H9 (cell line): ENCODE results near the gene OST4. TPM values are rescaled to one million over a fixed set of nuclear protein-coding genes. Genes with fewer than 3 reads are reported as not detected.
"Not testable (repeated sequence)": the region's sequence is repeated elsewhere in the genome, so short reads cannot be mapped to it uniquely, and the experiment has no call there.

Experiments
- DNase-seq: peaks from one replicate; pipeline ENCODE4 v3.0.0-alpha.2; 2017
- H2AFZ ChIP-seq: one replicate; pipeline ENCODE4 v1.6.1; 2013; ENCODE audit warnings: mild to moderate bottlenecking, low read length, control low read depth, moderate library complexity
- H2AK5ac ChIP-seq: 2 replicates; pipeline ENCODE4 v1.6.1; 2013; ENCODE audit warnings: low read length, control low read depth, mixed read lengths; ENCODE audit not compliant: insufficient read length
- H2BK120ac ChIP-seq: one replicate; pipeline ENCODE4 v1.6.1; 2013; ENCODE audit warnings: low read depth, mild to moderate bottlenecking, low read length, control low read depth, inconsistent platforms; ENCODE audit not compliant: poor library complexity, severe bottlenecking
- H2BK12ac ChIP-seq: 2 replicates; pipeline ENCODE4 v1.6.1; 2013; ENCODE audit warnings: low read length, control low read depth, mixed read lengths, low read depth; ENCODE audit not compliant: insufficient read length
- H2BK15ac ChIP-seq: 2 replicates; pipeline ENCODE4 v1.6.1; 2013; ENCODE audit warnings: low read depth, low read length, control low read depth
- H2BK20ac ChIP-seq: one replicate; pipeline ENCODE4 v1.6.1; 2013; ENCODE audit warnings: low read depth, mild to moderate bottlenecking, low read length, control low read depth, inconsistent platforms; ENCODE audit not compliant: poor library complexity, severe bottlenecking
- H2BK5ac ChIP-seq: 2 replicates; pipeline ENCODE4 v1.6.1; 2013; ENCODE audit warnings: low read length, control low read depth, mixed read lengths; ENCODE audit not compliant: insufficient read length
- H3K14ac ChIP-seq: 2 replicates; pipeline ENCODE4 v1.6.1; 2013; ENCODE audit warnings: low read length, control low read depth; ENCODE audit not compliant: insufficient read depth
- H3K18ac ChIP-seq: 2 replicates; pipeline ENCODE4 v1.6.1; 2013; ENCODE audit warnings: low read depth, mild to moderate bottlenecking, mixed read lengths, low read length, control low read depth; ENCODE audit not compliant: insufficient read length
- H3K23ac ChIP-seq: 2 replicates; pipeline ENCODE4 v1.6.1; 2013; ENCODE audit warnings: low read length, control low read depth, mixed read lengths, low read depth; ENCODE audit not compliant: insufficient read length
- H3K23me2 ChIP-seq: 2 replicates; pipeline ENCODE4 v1.6.1; 2013; ENCODE audit warnings: low read depth, mild to moderate bottlenecking, mixed read lengths, low read length, control low read depth; ENCODE audit not compliant: insufficient read length, poor library complexity, severe bottlenecking
- H3K27ac ChIP-seq: 2 replicates; pipeline ENCODE4 v1.5.1; 2013; ENCODE audit warnings: low read length, control low read depth, mixed read lengths, low read depth; ENCODE audit not compliant: insufficient read length
- H3K27me3 ChIP-seq: 2 replicates; pipeline ENCODE4 v1.6.1; 2013; ENCODE audit warnings: low read length, control low read depth, inconsistent platforms; ENCODE audit not compliant: insufficient read depth
- H3K4ac ChIP-seq: 2 replicates; pipeline ENCODE4 v1.6.1; 2013; ENCODE audit warnings: low read depth, mild to moderate bottlenecking, control low read depth, inconsistent platforms, low read length, moderate library complexity
- H3K4me1 ChIP-seq: 2 replicates; pipeline ENCODE4 v1.6.1; 2013; ENCODE audit warnings: low read length, control low read depth, inconsistent platforms; ENCODE audit not compliant: insufficient read depth
- H3K4me2 ChIP-seq: 2 replicates; pipeline ENCODE4 v1.6.1; 2013; ENCODE audit warnings: low read length, control low read depth, mixed read lengths; ENCODE audit not compliant: insufficient read length, insufficient read depth
- H3K56ac ChIP-seq: 2 replicates; pipeline ENCODE4 v1.6.1; 2013; ENCODE audit warnings: low read depth, mild to moderate bottlenecking, mixed read lengths, low read length, control low read depth; ENCODE audit not compliant: insufficient read length
- H3K79me1 ChIP-seq: 2 replicates; pipeline ENCODE4 v1.6.1; 2013; ENCODE audit warnings: low read depth, mild to moderate bottlenecking, moderate library complexity, low read length, control low read depth, inconsistent platforms; ENCODE audit not compliant: insufficient read depth, poor library complexity, severe bottlenecking
- H3K79me2 ChIP-seq: 2 replicates; pipeline ENCODE4 v1.6.1; 2013; ENCODE audit warnings: low read length, control low read depth, inconsistent platforms; ENCODE audit not compliant: insufficient read depth
- H3K9ac ChIP-seq: 2 replicates; pipeline ENCODE4 v1.6.1; 2013; ENCODE audit warnings: low read length, control low read depth, mixed read lengths; ENCODE audit not compliant: insufficient read length; ENCODE audit errors: extremely low read depth
- H3K9me3 ChIP-seq: one replicate; pipeline ENCODE4 v1.6.1; 2013; ENCODE audit warnings: low read depth, low read length, inconsistent platforms; ENCODE audit not compliant: control insufficient read depth
- H3T11ph ChIP-seq: one replicate; pipeline ENCODE4 v1.6.1; 2013; ENCODE audit warnings: mild to moderate bottlenecking, low read length, control low read depth, inconsistent platforms
- H4K20me1 ChIP-seq: one replicate; pipeline ENCODE4 v1.6.1; 2013; ENCODE audit not compliant: control insufficient read depth, insufficient read length, insufficient read depth
- H4K5ac ChIP-seq: 2 replicates; pipeline ENCODE4 v1.6.1; 2013; ENCODE audit warnings: low read depth, mild to moderate bottlenecking, mixed read lengths, low read length, control low read depth; ENCODE audit not compliant: insufficient read length
- H4K8ac ChIP-seq: replicated peaks from 2 replicates; pipeline ENCODE4 v1.6.1; 2013; ENCODE audit warnings: low read length, control low read depth, mixed read lengths, low read depth; ENCODE audit not compliant: insufficient read length
- H4K91ac ChIP-seq: 2 replicates; pipeline ENCODE4 v1.6.1; 2013; ENCODE audit warnings: low read depth, mild to moderate bottlenecking, moderate library complexity, mixed read lengths, low read length, control low read depth; ENCODE audit not compliant: insufficient read length
- H3K27ac Mint-ChIP-seq, 3 experiments: 2 replicates in 2 of 3; 3 replicates in 1 of 3; pipeline ENCODE4 v1.8.0; 2020 to 2021; ENCODE audit warnings: mixed read lengths in 3 of 3, mild to moderate bottlenecking in 1 of 3, moderate library complexity in 1 of 3
- H3K27me3 Mint-ChIP-seq: 2 replicates; pipeline ENCODE4 v1.8.0; 2021; ENCODE audit warnings: low read depth, mild to moderate bottlenecking, moderate library complexity, mixed read lengths
- H3K36me3 Mint-ChIP-seq, 3 experiments: 2 replicates in 2 of 3; 3 replicates in 1 of 3; pipeline ENCODE4 v1.8.0; 2020 to 2021; ENCODE audit warnings: low read depth in 3 of 3, mixed read lengths in 3 of 3; ENCODE audit not compliant: insufficient read depth in 1 of 3
- H3K4me1 Mint-ChIP-seq, 2 experiments: 2 replicates each; pipeline ENCODE4 v1.8.0; 2020; ENCODE audit warnings: mixed read lengths in 2 of 2
- H3K4me3 Mint-ChIP-seq, 2 experiments: 2 replicates in 1 of 2; 3 replicates in 1 of 2; pipeline ENCODE4 v1.8.0; 2020 to 2021; ENCODE audit warnings: mild to moderate bottlenecking in 2 of 2, mixed read lengths in 2 of 2, moderate library complexity in 1 of 2
- H3K9me3 Mint-ChIP-seq, 2 experiments: 2 replicates in 1 of 2; 3 replicates in 1 of 2; pipeline ENCODE4 v1.8.0; 2020; ENCODE audit warnings: mild to moderate bottlenecking in 2 of 2, mixed read lengths in 2 of 2, moderate library complexity in 1 of 2
- CTCF ChIP-seq: fragments of 200-600 bp; sonication (generic); conservative IDR thresholded peaks from 3 replicates; pipeline ENCODE4 v1.8.0; 2021; ENCODE audit warnings: antibody characterized with exemption, mild to moderate bottlenecking
- WGBS: extraction: QIAGEN DNeasy Blood & Tissue Kit; methylation state at CpG from one replicate; pipeline ENCODE4 v1.1.7; 2013; ENCODE audit warnings: missing lambda C conversion rate, low lambda C conversion rate, mixed read lengths; ENCODE audit not compliant: insufficient read length; ENCODE audit errors: extremely low coverage; 5-methylcytosine and 5-hydroxymethylcytosine counted together
- total RNA-seq: library from RNA; stranded (reverse); gene quantifications from 2 replicates; pipeline ENCODE4 v1.2.1, GENCODE V29; 2021

The OST4 gene
- total RNA-seq, 1 experiment from 2014 or later: 215 TPM

GRCh38 chr2:27076323-27076722 is 4.9 kb upstream of the OST4 start:
- Histone ChIP-seq H3K27me3 (no peaks in the 10 kb centered on the region), H3K79me1 (no peaks in the 10 kb centered on the region), H3K9me3 (no peaks in the 10 kb centered on the region), H2BK5ac (no peak overlapping the region), H4K8ac (no peak overlapping the region), H3K79me2 (no peaks in the 10 kb centered on the region), H2BK120ac (no peak overlapping the region), H4K20me1 (no peaks in the 10 kb centered on the region), H3K23me2 (peaks cover 7% of the 10 kb centered on the region), H3T11ph (no peak overlapping the region), H2BK12ac (no peak overlapping the region), H2AK5ac (no peak overlapping the region), H4K5ac (no peak overlapping the region), H2AFZ (no peak overlapping the region), H2BK20ac (no peak overlapping the region), H3K4ac (no peak overlapping the region), H3K9ac (no peak overlapping the region), H3K4me1 (no peaks in the 10 kb centered on the region), H3K14ac (no peak overlapping the region), H4K91ac (no peak overlapping the region), H3K18ac (no peak overlapping the region), H3K56ac (no peak overlapping the region), H2BK15ac (no peak overlapping the region), H3K4me2 (no peak overlapping the region), H3K27ac (no peak overlapping the region), H3K23ac (no peak overlapping the region)
- no peaks in the 10 kb centered on the region for H3K36me3 Mint-ChIP-seq
- peaks cover 20% of the 10 kb centered on the region for H3K27me3 Mint-ChIP-seq
- no CpG with 5 or more reads among the region's 4 CpGs for WGBS
- peaks cover 19 to 35% of the 10 kb centered on the region in 2 experiments for H3K4me1 Mint-ChIP-seq
- TF ChIP-seq CTCF: no peak
- no peak overlapping the region for H3K4me3 Mint-ChIP-seq
- no peak for DNase-seq
- no peaks in the 10 kb centered on the region for H3K9me3 Mint-ChIP-seq
- no peak overlapping the region for H3K27ac Mint-ChIP-seq

- DNase-seq, H3K23ac ChIP-seq, H3K36me3 Mint-ChIP-seq, H3K14ac ChIP-seq, H3K9ac ChIP-seq, H3K18ac ChIP-seq, H4K91ac ChIP-seq, H2AFZ ChIP-seq, H3K56ac ChIP-seq, H2BK120ac ChIP-seq, H2BK20ac ChIP-seq, H3K79me1 ChIP-seq, H3K9me3 Mint-ChIP-seq, H3K27ac Mint-ChIP-seq, H3K4me2 ChIP-seq, H2AK5ac ChIP-seq, H3K9me3 ChIP-seq, H4K5ac ChIP-seq, H3K4me1 ChIP-seq, H3K4me3 Mint-ChIP-seq, H2BK12ac ChIP-seq, H4K8ac ChIP-seq, H3K79me2 ChIP-seq, H2BK5ac ChIP-seq, H4K20me1 ChIP-seq, H3T11ph ChIP-seq, H3K27me3 ChIP-seq, H3K4ac ChIP-seq, H2BK15ac ChIP-seq, H3K27ac ChIP-seq: not testable (repeated sequence)
- H3K23me2 ChIP-seq: peaks cover 12% of the 10 kb centered on the region
- Mint-ChIP-seq H3K27me3 (peaks cover 20% of the 10 kb centered on the region), H3K4me1 (peaks cover 22 to 33% of the 10 kb centered on the region in 2 experiments)
- no CpG with 5 or more reads among the region's 6 CpGs for whole genome bisulfite sequencing
These were observed 4.1 kb upstream of the OST4 start for GRCh38 chr2:27075566-27075871.
